Measurements from ENCODE around the gene MARCKS.
"Not testable (repeated sequence)": the region's sequence is repeated elsewhere in the genome, so short reads cannot be mapped to it uniquely, and the experiment has no call there.

The MARCKS gene

GRCh38 chr6:113884011-113884410, 26.9 kb downstream of the MARCKS start:
- no peak for DNase-seq (ENCODE audit: low spot score)

GRCh38 chr6:113886512-113886911, 29.4 kb downstream of the MARCKS start:
- DNase-seq (ENCODE audit: low spot score): no peak

GRCh38 chr6:113888493-113888892, 31.3 kb downstream of the MARCKS start:
- DNase-seq (ENCODE audit: low spot score): peak; percentile 46

GRCh38 chr6:113888956-113889630, 31.9 kb downstream of the MARCKS start:
- no peak for DNase-seq (ENCODE audit: low spot score)

DNA sequence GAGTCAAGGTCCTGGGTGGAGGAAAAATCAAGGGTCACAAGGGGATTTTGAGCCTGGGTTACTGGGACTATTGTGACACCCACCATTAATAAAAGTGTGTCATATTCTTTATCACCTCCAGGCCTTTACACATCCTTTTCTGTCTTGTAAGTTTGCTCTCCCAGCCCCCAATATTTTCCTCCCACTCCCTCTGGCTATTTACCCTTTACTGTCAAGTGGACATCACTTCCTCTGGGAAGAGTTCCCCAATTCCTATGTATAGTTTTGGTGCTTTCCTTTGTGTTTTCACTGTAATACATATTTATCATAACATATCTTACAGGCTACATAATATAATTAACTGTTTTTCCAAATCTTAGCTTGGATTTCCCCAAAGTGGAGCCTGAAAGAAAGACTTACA, 36.3 kb downstream of the MARCKS start:
- no peak for DNase-seq (ENCODE audit: low spot score)

- peak; percentile 40 for DNase-seq (ENCODE audit: low spot score)
Measured at GRCh38 chr6:113893866-113894265, 36.7 kb downstream of the MARCKS start.

DNA sequence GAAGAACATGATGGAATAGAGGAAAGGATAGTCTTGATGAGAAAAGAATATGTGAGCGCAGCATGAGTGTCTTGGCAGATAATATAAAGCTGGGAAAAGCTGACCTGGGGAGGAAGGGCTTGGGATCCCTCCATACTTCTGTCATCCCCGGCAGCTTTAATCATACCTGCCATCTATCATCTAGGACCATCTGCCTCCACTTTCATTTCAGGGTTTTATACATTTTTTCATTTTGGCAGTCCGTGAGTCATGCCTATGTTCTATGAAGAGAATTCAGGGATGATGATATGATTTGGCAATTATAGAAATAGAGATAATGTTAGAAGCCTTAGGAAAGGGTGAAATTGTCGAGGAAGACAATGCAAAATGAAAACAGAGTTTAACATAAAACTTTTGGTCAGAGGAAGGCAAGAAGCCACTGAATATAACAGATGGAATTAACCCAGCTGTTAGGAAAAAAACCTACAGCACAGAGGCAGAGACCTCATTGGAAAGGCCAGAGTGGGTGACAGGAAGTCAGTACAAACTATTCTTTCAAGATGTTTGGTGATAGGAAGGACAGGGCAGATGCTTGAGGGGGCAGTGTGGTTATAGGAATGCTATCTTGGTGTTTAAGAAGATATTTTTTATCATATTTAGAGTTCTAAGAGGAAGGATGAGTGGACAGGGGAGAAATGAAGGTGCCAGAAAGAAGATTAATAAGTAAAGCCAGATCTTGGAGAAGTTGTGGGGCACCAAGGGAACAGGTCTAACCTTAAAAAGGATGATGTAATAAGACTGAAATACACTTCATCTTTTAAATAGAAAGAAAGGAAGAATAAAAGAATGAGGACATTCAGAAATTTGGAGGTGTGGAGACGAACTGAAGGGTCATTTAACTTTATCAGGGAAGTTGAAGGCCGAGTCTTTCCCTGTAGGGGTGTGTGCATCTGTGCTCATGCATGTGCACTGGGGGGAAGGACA, 37.8 kb downstream of the MARCKS start:
- no peak for DNase-seq (ENCODE audit: low spot score)

DNA sequence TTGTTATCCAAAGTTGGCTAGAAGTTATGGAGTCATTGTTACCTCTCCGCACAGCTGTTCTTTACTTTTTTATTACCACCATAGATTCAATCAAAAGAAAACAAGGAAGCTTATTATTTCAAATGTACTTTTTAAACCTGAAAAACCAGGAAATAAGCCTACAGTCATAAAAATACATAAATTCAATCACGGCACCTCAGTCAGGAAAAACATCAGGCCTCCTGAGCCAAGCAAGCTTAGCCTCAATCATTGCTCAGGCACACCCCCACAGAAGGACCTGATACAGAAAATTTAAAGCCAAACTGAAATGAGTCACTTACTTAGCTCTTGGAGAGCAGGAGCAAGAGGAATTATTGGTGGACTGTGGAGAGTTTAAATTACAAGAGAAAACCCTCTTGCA, 44.3 kb downstream of the MARCKS start:
- no peak for DNase-seq (ENCODE audit: low spot score)

DNA sequence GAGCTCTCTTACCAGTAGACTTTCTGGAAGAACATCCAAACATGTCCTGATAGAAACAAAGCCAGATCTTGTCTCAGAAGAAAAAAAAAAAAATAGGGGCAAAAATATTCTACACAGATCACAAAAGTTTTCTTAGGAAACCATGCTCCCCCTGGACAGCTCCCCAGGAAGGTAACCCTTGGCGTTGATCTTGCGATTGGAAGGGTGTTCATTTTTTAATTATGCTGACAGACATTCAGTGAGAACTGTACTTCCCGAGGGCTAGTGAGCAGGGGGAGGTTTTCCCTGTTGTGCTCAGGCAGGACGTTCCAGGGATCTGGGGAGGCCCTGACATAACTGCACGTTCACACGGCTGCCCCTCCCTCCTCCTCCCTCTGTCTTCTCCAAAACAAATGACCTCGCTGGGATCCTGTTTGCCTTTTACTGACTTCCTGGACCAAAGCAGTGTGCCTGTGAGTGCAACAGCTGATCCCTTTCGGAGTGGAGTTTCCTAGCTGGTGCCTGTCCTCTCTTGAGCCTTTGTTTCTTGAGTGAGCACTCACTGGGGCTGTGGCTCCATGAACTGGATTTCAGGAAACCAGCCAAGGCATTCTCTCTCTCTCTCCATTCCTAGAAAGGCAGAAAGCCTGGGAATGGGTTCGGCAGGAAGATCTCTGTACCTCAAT, 46.7 kb downstream of the MARCKS start:
- DNase-seq (ENCODE audit: low spot score): peak; percentile 20

GRCh38 chr6:113907102-113907815, 50.1 kb downstream of the MARCKS start:
- no peak for DNase-seq (ENCODE audit: low spot score)

DNA sequence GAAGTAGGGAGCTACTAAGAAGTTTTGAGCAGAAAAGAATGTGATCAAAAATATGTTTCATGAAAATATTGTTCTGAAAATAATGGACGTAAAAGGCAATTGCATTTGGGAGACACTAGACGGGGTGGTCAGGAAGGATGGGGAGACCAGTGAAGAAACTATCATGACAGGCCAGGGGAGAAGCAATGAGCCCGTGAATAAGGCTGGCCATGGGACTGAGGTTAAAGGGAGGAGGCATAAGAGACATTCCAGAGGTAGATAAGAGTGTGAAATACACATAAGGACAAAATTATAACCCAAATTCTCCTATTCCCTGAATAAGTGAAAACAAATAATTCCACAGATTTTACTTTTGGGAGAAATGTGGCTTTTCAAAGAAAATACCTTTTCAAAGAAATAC, 51.7 kb downstream of the MARCKS start:
- no peak for DNase-seq (ENCODE audit: low spot score)

DNA sequence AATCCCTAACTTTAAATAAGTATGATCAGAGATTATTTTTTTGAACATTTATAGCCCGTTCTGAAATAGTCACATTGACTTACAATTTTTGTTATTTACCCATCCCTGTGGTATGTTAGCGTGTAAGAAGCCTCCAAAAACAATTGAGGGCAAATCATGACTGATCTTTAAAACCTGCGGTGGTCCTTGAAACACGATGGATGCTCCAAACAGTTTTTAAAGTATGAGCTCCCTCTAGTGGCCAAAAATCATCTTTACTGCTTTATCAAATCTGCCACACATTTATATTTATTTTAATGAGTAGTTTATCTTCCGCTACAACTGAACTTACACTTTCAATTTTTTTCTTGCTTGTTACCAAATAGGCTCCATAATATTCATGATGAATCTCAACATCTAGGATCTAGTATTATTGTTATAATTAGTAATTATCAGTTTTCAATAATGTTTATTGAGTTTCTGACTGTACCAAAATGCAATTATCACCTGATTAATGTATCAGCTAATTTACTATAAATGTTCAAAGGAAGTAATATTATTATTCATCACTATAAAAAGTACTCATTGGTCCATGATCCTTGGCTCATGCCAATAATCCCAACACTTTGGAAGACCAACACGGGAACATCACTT, 52.2 kb downstream of the MARCKS start:
- peak; percentile 58 for DNase-seq (ENCODE audit: low spot score)

GRCh38 chr6:113910285-113910684, 53.1 kb downstream of the MARCKS start:
- DNase-seq (ENCODE audit: low spot score): not testable (repeated sequence)
